HG03432 (cell line): ENCODE results near the gene RPS6KA3.

Experiments used
- ATAC-seq: cut with Tn5 transposase; IDR thresholded peaks from one replicate; pipeline ENCODE4 v1.9.1; 2021; ENCODE audit warnings: mild to moderate bottlenecking, moderate library complexity; ENCODE audit not compliant: unreplicated experiment

RPS6KA3 gene

GRCh38 chrX:20111271-20111670, 155.4 kb downstream of the RPS6KA3 start:
- no peak for ATAC-seq

- ATAC-seq = no peak
These were observed 164.7 kb downstream of the RPS6KA3 start for GRCh38 chrX:20101934-20102581.
